GM21515 (cell line): ENCODE results near the gene AP4E1.
"Not testable (repeated sequence)": the region's sequence is repeated elsewhere in the genome, so short reads cannot be mapped to it uniquely, and the experiment has no call there.

Experiments used
- ATAC-seq: cut with Tn5 transposase; IDR thresholded peaks from one replicate; pipeline ENCODE4 v1.9.1; 2021; ENCODE audit not compliant: unreplicated experiment

Gene AP4E1

DNA sequence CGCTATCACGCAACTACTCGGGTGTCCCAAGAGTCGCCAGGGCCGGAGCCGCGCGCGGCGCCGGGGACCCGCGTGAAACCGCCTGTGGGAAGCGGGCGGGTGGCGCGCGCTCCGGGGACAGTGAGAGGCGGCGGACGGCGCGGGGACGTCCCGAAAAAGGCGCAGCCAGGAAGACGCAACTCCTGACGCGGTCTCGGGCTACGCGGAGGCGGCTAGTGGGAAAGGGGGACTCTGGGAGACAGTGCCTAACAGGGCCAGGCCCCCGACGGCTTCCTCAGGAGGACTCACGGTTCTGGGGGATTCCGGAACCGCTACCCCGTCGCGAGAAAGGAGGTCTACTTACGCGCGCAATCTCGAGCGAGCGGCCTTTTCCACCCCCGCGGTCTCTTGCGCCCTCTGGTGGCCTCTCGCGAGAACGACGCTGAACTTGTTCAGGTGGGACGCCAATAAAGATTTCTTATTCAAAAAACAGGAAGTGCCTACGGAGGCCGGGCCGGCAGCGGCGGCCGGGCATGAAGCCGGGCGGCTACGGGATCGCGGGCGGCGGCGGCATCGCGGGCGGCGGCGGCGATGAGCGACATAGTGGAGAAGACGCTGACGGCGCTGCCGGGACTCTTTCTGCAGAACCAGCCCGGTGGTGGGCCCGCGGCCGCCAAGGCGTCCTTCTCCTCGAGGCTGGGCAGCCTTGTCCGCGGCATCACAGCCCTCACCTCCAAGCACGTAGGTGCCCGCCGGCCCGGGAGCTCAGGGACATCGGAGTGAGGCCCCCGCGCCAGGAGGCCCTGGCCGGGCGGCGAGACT is at the start of gene AP4E1:
Gene AP4E1 (plus strand): TSS at position 475 of the 801 bp plus-strand sequence. CDS start 96 bp downstream, at position 571.
- peak; percentile 46 for ATAC-seq

DNA sequence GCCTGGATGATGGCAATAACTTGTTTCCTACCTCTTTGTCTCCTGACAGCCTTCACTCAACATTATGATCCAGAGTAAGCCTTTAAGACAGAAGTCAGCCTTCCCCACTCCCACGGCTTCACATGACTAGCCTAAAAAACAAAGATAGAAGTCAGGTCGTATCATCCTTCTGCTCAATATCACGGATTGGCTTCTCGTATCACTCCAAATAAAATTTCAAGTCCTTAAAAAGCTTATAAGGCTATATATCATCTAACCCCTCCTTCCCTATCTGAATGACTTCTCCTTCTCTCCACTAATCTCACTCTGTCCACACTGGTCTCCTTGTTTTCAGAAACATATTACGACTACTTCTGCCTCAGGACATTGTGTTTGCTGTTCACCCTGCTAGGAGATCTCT is 47.7 kb upstream of the AP4E1 start:
- no peak for ATAC-seq

DNA sequence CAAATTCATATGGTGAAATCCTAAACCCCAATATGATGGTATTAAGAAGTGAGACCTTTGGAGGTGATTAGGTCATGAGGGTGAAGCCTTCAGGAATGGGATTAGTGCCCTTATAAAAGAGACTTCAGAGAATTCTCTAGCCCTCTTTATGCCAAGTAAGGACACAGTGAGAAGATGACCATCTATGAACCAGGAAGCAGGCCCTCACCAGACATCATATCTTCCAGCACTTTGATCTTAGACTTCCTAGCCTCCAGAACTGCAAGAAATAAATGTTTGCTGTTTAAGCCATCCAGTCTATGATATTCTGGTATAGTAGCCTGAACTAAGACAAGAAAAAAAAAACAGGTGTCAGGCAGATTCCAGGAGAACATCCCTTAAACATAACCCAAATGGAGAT is 45.9 kb upstream of the AP4E1 start:
- ATAC-seq, result no peak

DNA sequence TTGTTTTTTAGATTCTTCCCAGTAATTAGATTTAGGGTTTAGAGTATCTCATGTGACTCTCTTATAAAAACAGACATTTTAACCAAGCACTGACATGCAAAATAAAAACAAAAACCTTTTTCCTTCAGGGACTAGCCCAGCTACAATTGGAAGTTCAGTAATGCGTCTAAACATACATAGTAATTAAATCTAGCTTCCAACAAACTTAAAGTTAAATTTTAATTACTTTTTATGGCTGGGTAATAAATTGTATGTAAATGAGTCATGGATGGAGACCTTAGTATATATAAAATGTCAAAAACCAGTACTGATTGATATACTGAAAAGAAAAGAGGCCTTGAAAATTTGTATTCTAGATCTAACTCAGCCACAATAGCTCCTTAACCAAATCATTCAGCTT is 43.6 kb upstream of the AP4E1 start:
- no peak for ATAC-seq

DNA sequence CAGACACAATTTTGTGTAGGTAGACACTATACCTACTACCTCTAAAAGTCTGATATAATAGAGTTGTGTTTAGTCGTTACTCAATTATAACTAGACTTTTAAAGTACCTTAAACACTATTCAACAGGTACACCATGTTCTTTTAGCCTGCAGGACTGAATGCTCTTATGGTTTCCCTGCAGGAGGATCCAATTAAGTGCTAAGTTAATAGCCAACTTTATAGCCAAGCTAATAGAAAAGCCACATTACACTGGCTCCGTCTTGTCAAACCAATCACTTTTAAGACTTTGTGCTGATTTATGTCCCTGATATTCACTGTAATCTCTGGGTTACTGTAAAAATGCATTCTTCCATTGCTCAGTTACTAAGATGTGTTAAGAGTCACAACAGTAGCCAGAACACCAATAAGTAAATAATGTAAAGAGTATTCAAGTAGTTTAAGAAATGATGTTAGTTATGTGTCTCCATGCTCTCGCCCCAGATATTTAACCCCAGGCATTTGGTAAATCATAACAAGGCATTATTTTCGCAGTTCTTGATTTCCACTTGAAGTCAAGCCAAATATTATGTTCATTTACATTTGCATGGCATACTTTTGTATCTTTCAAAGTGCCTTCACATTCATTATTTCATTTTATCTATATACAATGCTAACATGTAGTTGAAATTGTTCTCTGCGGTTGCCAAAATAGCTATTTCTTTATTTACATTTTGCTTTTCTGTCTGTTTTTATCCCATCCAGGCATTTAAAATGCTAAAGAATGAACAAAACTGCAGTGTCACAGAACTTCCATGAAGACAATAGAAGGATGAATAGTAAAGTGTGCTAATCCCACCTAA is 42.7 kb upstream of the AP4E1 start:
- ATAC-seq, result no peak

DNA sequence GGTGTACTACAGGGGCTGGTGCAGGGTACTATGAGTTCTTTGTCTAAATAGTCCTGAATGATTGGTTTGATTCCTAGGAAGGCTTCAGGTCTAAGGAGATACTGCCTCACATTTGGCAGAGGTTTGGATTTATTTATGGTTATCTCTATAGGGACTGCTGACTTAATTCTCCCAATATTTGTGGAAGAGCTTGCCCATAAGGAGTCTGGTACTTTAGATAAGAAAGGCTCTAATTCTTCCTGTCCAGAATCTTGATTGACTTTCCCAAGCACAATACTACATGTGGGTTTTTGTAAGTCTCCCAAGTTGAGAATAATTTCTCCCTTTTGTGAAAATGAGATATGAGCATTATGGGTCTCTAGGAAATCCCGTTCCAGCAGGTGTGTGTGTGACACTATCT is 36.7 kb upstream of the AP4E1 start:
- no peak for ATAC-seq

DNA sequence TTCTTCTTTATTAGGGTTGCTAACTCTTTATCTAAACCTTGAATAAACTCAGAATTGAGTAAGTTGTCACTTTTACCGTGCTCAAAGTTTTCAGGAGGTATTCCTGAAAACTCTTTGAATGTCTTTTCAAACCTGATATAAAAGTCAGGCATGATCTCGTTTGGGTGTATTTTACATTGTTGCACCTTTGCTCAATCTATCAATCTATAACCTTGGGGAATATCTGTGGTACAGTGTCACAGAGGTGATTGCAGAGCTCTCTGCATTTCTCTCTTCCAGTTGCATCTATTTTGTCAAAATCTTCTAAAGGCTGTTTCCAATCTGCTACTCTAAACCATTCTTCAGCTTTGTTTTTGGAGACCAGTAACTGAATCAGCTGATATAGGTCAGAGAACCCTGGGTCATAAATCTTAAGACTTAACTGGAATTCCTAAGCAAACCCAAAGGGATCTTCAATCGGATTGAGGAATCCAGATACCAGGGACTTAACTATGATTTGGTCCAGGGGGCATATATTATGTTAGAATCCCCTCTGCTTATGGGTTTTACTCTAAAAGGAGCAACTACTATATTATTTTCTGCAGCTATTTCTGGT is 35.6 kb upstream of the AP4E1 start:
- no peak for ATAC-seq

DNA sequence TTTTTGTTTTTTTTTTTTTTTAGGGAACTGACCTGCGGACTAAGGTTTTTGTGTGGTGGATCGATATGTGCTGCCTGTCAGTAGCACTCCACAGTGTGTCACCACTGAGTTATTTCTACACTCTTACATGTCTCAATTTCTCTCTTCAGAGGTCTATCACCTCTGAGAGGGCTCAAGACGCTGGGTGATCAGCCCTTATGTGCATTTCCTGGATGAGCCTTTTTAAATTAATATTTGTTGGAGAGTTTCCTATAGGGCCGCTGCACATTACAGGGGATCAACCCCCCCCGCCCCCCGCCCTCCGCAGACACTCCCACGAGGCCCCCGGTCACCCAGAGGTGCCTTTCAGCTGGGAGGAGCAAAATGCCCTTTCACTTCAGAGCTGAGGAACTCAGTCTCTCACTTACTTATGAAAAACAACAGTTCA is 34.5 kb upstream of the AP4E1 start:
- no peak for ATAC-seq

DNA sequence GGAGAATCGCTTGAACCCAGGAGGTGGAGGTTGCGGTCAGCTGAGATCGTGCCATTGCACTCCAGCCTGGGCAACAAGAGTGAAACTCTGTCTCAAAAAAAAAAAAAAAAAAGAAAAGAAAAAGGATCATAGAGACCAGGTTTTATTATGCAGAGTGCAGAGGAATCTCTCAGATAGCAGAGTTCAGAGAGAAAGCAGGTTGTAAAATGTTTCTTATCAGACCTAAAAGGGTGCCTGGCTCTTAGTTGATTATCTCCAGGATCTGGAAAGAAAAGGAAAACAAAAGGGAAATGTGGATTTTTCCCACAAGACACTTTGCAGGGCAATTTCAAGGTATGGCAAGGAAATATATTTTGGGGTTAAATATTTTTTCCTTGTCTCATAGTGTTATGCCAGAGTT is 33.2 kb upstream of the AP4E1 start:
- ATAC-seq, result not testable (repeated sequence)

DNA sequence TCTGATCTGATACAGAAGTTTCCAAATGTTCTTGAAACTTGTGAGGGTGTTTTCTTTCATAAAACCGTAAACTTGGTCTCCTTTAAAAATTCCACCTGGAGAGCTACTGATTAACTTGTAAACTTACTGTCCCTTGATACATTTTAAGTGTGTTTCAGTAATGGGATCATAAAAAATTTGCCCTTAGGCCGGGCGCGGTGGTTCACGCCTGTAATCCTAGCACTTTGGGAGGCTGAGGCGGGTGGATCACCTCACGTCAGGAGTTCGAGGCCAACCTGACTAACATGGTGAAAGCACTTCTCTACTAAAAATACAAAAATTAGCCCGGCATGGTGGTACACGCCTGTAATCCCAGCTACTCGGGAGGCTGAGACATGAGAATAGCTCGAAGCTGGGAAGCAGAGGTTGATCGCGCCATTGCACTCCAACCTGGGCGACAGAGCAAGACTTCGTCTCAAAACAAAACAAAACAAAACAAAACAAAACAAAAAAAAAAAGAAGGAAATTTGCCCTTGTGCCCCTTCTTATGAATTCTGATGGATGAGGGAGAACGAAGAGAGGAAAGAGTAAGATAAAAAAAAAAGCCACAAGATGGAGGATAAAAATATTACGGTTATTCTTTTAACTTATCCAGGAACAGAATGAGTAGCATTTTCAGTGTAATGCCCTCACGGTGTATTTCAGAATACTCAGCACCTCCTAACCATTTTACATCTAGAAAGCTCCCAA is 32.1 kb upstream of the AP4E1 start:
- no peak for ATAC-seq

DNA sequence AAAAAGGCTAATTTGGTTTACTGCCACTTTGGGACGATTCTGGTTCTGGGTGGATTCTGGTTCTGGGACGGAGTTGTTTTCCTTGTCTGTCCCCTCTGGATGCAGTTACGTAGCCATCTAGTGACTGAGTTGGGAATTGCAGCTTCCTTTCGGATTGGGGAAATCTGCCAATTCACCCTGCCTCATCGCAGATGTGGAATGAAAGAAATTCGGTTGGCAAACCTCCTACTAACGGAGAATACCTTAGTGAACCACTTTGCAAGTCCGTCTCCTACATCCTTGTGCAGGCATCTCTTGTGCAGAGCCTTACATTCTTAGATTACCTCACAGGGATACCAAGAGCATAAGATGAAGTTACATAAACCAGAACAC is 31.5 kb upstream of the AP4E1 start:
- no peak for ATAC-seq

DNA sequence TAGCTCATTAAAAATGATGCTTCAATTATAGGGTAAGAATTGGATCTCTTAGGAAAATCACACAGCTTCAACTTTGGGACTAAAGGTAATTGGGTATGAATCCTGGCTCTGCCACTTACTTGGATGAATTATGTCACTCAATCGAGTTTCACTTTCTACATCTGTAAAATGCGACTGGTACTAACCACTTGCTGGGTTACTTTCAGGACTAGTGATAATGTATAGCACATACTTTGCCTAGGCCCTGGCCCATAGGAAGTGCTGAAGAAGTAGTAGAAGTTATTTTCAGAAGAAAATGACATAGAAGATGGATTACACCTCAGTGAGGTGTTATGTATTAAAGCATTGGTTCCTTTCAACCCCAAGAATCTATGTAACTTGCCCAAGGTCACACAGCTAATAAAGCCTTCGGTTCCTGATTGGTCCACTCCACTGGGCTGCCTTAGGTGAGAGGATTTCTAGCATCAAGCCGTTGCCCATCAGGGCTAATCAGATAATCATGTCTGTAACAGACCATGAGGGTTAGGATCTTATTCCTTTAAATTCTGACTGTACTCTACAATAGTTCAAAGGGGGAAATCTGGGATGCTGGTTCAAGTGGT is 29.4 kb upstream of the AP4E1 start:
- ATAC-seq, result peak; percentile 54

DNA sequence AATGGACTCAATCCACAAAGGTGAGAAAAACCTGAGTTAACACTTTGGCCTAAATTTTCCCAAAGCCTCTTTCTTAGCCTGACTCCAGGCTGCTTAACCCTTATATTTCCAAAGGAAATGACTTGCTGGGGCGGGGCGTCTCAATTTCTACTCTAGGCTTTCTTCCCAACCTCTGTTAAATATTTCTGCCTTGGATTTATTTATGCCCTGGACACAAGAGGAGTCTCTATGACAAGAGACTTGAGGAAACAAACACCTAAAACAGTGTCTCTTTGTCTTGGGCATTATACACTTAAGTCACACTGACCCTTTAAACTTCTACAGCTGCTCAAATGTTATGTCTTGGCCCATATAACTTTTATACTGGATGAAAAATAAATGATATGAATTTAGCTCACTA is 28.3 kb upstream of the AP4E1 start:
- no peak for ATAC-seq

DNA sequence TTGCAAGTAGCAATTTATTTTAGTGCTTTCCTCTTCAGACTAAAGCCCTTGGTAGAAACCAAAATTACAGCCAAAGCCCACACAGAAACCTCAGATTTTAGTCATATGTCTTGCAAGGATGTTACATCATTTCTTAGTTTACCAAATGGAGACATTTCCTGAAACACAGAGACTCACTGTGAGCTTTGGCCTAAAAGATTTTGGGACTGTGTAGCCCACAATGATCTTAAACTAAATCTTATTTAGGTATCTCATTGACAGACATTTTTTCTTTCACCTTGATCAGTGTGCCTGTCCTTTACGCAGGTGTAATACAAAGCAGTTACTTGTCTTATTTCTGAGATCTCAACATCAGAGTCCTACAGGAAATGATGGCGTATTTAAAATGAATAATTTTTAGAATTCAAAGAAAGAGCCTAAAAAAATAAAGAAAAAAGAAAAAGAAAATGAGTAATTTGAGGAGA is 27.8 kb upstream of the AP4E1 start:
- peak; percentile 43 for ATAC-seq

DNA sequence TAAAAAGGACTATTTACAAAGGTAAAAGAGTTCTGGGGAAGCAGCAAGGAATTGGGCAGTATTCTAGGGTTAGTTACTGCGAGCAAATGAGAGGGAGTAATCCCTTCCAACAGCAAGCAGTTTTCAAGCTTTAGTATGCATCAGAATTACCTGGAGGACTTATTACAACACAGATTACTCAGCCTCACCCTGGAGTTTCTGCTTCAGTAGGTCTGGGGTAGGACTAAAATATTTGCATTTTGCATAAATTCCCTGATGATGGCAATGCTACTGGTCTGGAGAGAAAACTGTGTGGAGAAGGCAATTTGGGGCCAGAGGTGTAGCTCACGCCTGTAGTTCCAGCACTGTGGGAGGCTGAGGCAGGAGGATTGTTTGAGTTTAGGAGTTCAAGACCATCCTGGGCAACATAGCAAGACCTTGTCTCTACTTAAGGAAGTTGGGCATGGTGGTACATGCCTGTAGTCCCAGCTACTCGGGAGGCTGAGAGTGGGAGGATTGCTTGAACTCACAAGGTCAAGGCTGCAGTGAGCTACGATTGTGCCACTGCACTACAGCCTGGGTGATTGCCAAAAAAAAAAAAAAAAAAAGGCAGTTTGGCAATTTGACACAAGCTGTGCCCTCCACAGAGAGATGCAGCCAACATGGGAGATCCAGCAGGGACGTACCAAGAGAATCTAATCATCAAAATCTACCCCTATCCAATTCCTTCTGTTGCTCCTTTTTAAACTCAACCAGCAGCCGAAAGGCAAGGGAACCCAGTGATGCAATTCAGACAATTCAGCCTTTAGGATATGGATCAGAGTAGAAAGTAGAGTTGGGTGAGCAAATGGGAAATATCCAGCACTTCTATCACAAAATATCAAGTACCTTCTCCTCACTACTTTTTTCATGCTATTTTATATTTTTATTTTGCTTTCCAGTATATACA is 27.1 kb upstream of the AP4E1 start:
- ATAC-seq, result no peak

DNA sequence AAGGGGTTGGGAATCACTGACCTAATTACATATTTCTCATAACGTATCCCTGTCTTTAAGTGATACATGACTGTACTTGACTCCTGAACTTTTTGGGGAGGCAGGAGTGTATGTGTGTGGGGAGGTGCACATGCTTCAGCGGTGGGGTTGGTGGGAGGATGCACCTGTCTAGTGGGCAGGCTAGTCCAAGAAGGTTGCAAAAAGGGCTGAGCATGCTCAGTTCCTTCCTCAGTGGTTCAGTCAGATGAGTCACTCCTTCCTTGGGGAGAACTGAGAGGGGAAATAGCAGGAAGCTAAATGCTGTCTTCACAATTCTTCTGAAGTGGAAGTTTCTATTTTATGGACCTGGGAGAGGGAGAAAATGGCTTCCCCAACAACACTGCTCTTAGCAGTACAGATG is 24.6 kb upstream of the AP4E1 start:
- no peak for ATAC-seq

DNA sequence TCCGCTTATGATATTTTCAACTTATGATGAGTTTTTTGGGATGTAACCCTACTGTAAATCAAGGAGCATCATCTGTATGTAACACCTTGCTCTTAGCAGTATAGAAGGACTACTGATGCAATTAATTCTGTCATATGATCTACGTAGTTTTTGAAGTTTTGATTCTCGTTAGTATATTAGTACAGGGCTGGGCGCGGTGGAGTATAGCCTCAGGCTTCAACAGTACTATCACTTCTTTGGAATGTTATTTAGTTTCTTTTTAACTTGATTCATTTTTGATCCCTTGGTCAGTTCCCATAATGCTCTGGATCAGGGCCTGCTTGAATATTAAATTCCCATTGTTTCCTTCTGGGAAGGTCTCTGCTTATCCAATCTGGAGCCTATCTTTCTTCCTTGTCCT is 23.9 kb upstream of the AP4E1 start:
- no peak for ATAC-seq

DNA sequence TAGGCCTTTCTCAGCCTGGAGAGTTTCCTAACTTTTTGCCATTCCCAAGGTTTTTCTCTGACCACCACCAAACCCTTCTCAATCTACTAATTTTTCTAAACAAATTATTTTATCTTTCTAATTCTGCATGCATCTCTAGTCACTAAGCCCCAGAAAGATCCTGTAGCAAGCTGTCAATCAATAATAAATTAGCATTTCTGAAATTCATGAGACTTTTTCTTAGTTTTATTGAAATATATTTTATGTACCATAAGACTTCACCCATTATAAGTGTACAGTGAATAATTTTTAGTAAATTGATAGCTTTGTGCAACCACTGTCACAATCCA is 22.4 kb upstream of the AP4E1 start:
- ATAC-seq, result no peak

DNA sequence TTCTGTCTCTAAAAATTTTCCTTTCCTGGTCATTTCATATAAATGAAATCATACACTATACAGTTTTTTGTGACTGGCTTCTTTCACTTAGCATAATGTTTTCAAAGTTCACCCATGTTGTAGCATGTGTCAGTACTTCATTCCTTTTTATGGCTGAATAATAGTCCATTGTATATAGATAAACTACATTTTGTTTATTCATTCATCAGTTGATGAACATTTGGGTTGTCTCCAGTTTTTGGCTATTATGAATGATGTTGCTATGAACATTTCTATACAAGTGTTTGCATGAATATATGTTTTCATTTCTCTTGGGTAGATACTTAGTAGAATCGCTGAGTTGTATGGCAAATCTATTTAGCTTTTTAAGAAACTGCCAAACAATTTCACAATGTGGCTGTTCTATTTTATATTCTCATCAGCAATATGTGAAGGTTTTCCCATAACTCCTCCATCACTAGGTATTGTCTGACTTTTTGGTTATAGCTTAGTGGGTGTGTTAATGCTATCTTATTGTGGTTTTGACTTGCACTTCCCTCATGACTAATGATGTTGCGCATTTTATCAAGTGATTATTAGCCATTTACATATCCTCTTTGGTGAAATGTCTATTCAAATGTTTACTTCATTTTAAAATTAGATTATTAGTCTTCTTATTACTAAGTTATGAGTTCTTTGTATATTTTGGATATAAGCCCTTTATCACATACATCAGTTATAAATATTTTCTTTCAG is 21.7 kb upstream of the AP4E1 start:
- no peak for ATAC-seq
